CD4-positive, alpha-beta T cell treated with Interleukin-1 beta for 1 hour (primary cell): Measurements from ENCODE around the gene TMSB4X.
"Not testable (repeated sequence)": the region's sequence is repeated elsewhere in the genome, so short reads cannot be mapped to it uniquely, and the experiment has no call there.

Source experiments
- DNase-seq, 2 donors: peaks; one replicate each; pipeline ENCODE4 v3.0.0-alpha.2; 2020 to 2022

The TMSB4X gene

GRCh38 chrX:12997906-12998687 lies 23.2 kb downstream of the TMSB4X start:
- no peak for DNase-seq

GRCh38 chrX:12999422-12999821 lies 24.5 kb downstream of the TMSB4X start:
- DNase-seq: peak; percentile 42 to 55

- peak; percentile 42 to 55 for DNase-seq
Observed at GRCh38 chrX:13000301-13000811, 25.4 kb downstream of the TMSB4X start.

GRCh38 chrX:13001097-13001496 lies 26.2 kb downstream of the TMSB4X start:
- no peak for DNase-seq

GRCh38 chrX:13001961-13002671 lies 27.2 kb downstream of the TMSB4X start:
- no peak for DNase-seq

GRCh38 chrX:13005661-13006473 lies 31.0 kb downstream of the TMSB4X start:
- DNase-seq: no peak

- no peak for DNase-seq
Observed at GRCh38 chrX:13007519-13008188, 32.7 kb downstream of the TMSB4X start.

- DNase-seq: no peak
Observed at GRCh38 chrX:13008189-13008533, 33.3 kb downstream of the TMSB4X start.

- DNase-seq: no peak
Observed at GRCh38 chrX:13008851-13009250, 33.9 kb downstream of the TMSB4X start.

- DNase-seq: no peak
Observed at GRCh38 chrX:13009273-13009672, 34.4 kb downstream of the TMSB4X start.

- no peak for DNase-seq
Observed at GRCh38 chrX:13009844-13010243, 34.9 kb downstream of the TMSB4X start.

GRCh38 chrX:13010546-13010945 lies 35.6 kb downstream of the TMSB4X start:
- DNase-seq: no peak

- peak; percentile 35 to 54 for DNase-seq
Observed at GRCh38 chrX:13013363-13014110, 38.6 kb downstream of the TMSB4X start.

- no peak for DNase-seq
Observed at GRCh38 chrX:13014111-13015096, 39.5 kb downstream of the TMSB4X start.

- no peak for DNase-seq
Observed at GRCh38 chrX:13015536-13016236, 40.8 kb downstream of the TMSB4X start.

GRCh38 chrX:13016731-13017130 lies 41.8 kb downstream of the TMSB4X start:
- not testable (repeated sequence) for DNase-seq

- DNase-seq: no peak
Observed at GRCh38 chrX:13022926-13023325, 48.0 kb downstream of the TMSB4X start.

GRCh38 chrX:13023567-13023966 lies 48.7 kb downstream of the TMSB4X start:
- DNase-seq: no peak

- no peak for DNase-seq
Observed at GRCh38 chrX:13023979-13024378, 49.1 kb downstream of the TMSB4X start.

- no peak for DNase-seq
Observed at GRCh38 chrX:13024986-13025385, 50.1 kb downstream of the TMSB4X start.
